ENCODE measurements around the gene LPAR6. TPM values are rescaled to one million over a fixed set of nuclear protein-coding genes. Genes with fewer than 3 reads are reported as not detected.
A peak's percentile ranks its signal among the peaks of the same experiment; 100 is the strongest.

The LPAR6 gene
- total and polyA plus RNA-seq, 8 donors: 20.6 to 59.0 (median 47.9) TPM

GRCh38 chr13:48403151-48403631, 9.7 kb downstream of the LPAR6 start:
- H3K9me3 ChIP-seq: no peaks in the 10 kb centered on the region
- intact Hi-C loops (cut with DNase I): loop anchor here in 1 of 2 donors (10.0 kb wide), 1 partner anchor 172 kb away; no protein-coding TSS in a partner anchor
- TF ChIP-seq, protein P1, sequence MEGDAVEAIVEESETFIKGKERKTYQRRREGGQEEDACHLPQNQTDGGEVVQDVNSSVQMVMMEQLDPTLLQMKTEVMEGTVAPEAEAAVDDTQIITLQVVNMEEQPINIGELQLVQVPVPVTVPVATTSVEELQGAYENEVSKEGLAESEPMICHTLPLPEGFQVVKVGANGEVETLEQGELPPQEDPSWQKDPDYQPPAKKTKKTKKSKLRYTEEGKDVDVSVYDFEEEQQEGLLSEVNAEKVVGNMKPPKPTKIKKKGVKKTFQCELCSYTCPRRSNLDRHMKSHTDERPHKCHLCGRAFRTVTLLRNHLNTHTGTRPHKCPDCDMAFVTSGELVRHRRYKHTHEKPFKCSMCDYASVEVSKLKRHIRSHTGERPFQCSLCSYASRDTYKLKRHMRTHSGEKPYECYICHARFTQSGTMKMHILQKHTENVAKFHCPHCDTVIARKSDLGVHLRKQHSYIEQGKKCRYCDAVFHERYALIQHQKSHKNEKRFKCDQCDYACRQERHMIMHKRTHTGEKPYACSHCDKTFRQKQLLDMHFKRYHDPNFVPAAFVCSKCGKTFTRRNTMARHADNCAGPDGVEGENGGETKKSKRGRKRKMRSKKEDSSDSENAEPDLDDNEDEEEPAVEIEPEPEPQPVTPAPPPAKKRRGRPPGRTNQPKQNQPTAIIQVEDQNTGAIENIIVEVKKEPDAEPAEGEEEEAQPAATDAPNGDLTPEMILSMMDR (IDR thresholded peaks at IDR 0.05): no peak
- H3K4me3 ChIP-seq: no peak overlapping the region
- ATAC-seq: peak; percentile 41
- peaks cover 33 to 65% of the 10 kb centered on the region in 2 donors for H3K4me1 ChIP-seq
- H3K27ac ChIP-seq: peak overlapping the region; percentile 58 to 77
- DNase-seq: peak in 1 of 4 donors; percentile 30
- peaks cover 0 to 5% of the 10 kb centered on the region in 2 donors for H3K36me3 ChIP-seq
- no peaks in the 10 kb centered on the region for H3K27me3 ChIP-seq

DNA sequence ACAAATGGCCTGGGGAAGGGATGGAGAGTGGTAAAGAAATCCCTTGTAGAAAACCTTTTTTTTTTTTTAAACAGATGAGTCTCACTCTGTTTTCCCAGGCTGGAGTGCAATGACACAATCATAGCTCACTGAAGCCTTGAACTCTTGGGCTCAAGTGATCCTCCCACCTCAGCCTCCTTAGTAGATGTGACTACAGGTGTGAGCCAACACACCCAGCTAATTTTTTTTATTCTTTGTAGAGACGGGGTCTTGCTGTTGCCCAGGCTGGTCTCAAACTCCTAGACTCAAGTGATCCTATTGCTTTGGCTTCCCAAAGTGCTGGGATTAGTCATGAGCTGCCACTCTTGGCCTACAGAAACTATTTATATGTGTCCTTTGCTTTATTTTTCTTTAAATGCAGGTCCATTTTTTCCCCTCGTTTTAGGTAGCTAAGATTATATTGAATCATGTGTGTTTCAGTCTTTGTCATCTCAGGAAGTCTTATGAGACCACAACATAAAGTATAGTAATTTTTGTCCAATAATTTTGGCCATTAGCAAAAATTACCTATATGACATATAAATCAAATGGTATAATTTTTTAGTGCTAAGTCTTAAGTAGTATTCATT, 10.5 kb downstream of the LPAR6 start:
- DNase-seq (no peak), ATAC-seq (no peak)
- TF ChIP-seq, protein P1 (IDR thresholded peaks at IDR 0.05): no peak
- Histone ChIP-seq H3K27me3 (no peaks in the 10 kb centered on the region), H3K27ac (peak overlapping the region; percentile 60 to 77), H3K4me3 (no peak overlapping the region), H3K4me1 (peaks cover 33 to 65% of the 10 kb centered on the region in 2 donors), H3K36me3 (peaks cover 0 to 5% of the 10 kb centered on the region in 2 donors), H3K9me3 (no peaks in the 10 kb centered on the region)
- intact Hi-C loops (cut with DNase I): loop anchor here in 1 of 2 donors (10.0 kb wide), 1 partner anchor 172 kb away; no protein-coding TSS in a partner anchor

GRCh38 chr13:48401480-48401879, 11.4 kb downstream of the LPAR6 start:
- no peak for DNase-seq
- Histone ChIP-seq H3K4me3 (no peak overlapping the region), H3K27me3 (no peaks in the 10 kb centered on the region), H3K36me3 (peaks cover 0 to 2% of the 10 kb centered on the region in 2 donors), H3K4me1 (peaks cover 33 to 62% of the 10 kb centered on the region in 2 donors), H3K27ac (peak overlapping the region; percentile 48 to 60), H3K9me3 (no peaks in the 10 kb centered on the region)
- intact Hi-C loops (cut with DNase I): loop anchor here in 1 of 2 donors (10.0 kb wide), 1 partner anchor 173 kb away; no protein-coding TSS in a partner anchor
- no peak for ATAC-seq
- TF ChIP-seq, protein P1 (IDR thresholded peaks at IDR 0.05): no peak

DNA sequence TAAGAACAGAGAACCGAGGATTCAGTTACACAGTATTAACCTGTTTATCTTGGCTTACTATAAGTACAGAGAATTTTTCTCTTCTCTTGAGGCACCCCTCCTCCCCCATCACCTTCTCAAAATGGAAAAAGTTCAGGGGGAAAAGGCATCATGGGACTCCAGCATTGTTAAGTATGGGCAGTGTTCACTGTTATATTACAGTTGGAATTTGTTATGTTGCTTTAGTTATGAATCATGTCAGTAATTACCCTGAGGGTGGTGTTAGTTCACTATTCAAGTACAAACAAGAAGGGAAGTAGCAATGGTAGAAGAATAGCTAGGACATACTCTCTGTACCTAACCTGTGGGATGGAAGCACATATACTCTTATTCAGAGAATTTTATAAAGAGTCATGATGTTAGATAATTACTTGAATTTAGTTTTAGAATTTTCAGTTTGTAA, 12.0 kb downstream of the LPAR6 start:
- TF ChIP-seq, protein P1 (IDR thresholded peaks at IDR 0.05): no peak
- Histone ChIP-seq H3K36me3 (no peaks in the 10 kb centered on the region), H3K27ac (peak overlapping the region; percentile 48 to 60), H3K4me3 (no peak overlapping the region), H3K27me3 (no peaks in the 10 kb centered on the region), H3K9me3 (no peaks in the 10 kb centered on the region), H3K4me1 (peaks cover 33 to 56% of the 10 kb centered on the region in 2 donors)
- DNase-seq (peak in 1 of 4 donors; percentile 19), ATAC-seq (peak; percentile 86)
- intact Hi-C loops (cut with DNase I): loop anchor here in 1 of 2 donors (10.0 kb wide), 1 partner anchor 174 kb away; no protein-coding TSS in a partner anchor

DNA sequence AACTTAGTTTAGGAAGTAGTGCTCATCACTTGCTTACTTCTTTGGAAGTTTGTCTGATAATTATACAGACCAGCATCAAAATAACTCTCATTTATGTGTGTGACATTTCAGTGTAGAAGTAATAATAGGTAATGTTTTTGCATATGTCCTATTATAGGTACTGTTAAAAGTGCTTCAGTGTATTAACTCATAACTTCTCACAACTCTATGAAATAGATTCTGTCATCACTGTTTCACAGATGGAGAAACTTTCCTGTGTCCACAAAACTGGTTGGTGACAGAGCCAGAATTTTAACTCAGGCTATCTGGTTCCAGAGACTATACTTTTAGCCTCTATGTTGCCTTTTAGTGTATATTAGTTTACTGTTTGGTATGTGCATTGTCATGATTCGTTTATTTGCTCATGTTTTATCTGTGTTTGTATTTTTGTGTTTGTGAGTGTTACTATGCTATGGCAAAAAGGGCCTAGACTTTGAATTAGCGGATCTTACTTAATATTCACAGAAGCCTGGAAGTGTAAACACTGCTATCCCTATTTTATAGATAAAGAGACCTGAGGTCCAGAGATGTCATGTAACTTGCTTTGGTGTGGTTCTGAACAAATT, 12.7 kb downstream of the LPAR6 start:
- no peaks in the 10 kb centered on the region for H3K9me3 ChIP-seq
- ATAC-seq: peak; percentile 5
- DNase-seq: no peak
- H3K36me3 ChIP-seq: peaks cover 0 to 4% of the 10 kb centered on the region in 2 donors
- intact Hi-C loops (cut with DNase I): loop anchor here in 1 of 2 donors (10.0 kb wide), 1 partner anchor 175 kb away; no protein-coding TSS in a partner anchor
- TF ChIP-seq, protein P1 (IDR thresholded peaks at IDR 0.05): no peak
- H3K27ac ChIP-seq: peak overlapping the region; percentile 48 to 60
- no peaks in the 10 kb centered on the region for H3K27me3 ChIP-seq
- H3K4me1 ChIP-seq: peaks cover 33 to 52% of the 10 kb centered on the region in 2 donors
- H3K4me3 ChIP-seq: no peak overlapping the region
